ENCODE results near the gene SEC22A. TPM values are rescaled to one million over a fixed set of nuclear protein-coding genes. Genes with fewer than 3 reads are reported as not detected.

SEC22A gene, protein sequence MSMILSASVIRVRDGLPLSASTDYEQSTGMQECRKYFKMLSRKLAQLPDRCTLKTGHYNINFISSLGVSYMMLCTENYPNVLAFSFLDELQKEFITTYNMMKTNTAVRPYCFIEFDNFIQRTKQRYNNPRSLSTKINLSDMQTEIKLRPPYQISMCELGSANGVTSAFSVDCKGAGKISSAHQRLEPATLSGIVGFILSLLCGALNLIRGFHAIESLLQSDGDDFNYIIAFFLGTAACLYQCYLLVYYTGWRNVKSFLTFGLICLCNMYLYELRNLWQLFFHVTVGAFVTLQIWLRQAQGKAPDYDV
- 20.7 to 23.3 TPM (median 21.4 TPM) in 5 replicates for total RNA-seq (2022; extraction: Qiagen RNA extraction; ENCODE audit: low read depth)

DNA sequence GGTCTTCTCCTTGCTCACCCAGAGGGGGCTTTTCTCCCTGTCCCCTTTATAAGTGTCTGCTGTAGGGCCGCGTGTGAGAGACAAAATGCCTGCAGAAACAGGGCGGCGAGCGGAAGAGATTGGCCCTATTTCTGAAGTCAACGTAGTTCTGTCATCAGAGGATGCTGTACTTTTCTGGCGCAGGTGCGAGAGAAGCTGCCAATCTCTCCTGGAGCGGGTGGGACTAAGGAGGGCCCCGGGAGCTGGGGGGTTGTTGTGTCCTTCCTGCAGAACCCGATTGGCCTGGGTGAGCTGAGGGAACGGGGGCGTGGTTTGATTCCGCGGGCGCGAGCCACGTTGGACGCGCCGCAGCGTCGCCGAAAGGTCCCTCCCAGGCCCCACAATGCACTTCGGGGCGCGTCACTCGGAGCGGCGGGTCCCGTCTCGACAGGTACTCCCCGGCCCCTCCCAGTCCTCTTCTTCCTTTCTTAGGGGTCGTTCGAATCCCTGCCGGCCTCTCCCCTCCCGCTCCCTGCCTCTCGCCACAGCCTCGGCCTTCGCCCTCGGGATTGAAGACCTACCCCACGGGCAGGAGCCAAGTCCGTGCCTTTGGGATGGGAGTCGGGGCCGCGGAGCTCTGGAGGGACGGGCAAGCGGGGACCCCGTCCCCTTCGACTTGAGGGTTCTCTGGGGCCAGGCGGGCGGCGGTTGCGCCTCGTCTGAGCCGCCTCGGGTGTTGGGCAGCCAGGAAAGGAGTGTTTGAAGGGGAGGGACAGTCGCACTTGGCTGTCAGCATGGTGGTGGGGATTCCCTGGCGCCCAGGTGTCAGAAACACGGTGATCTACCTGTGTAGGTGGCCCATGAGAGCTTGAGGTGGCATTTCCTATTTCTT is at the start of gene SEC22A:
SEC22A (plus strand) TSS at position 387 of the 871 bp plus-strand sequence. CDS start 7,275 bp downstream, outside the sequence.

Other genes with a start within 250 kb of the SEC22A start
- 0.16 to 1.1 TPM (median 0.26 TPM) in 5 replicates for gene SEMA5B, start 174.2 kb upstream of the SEC22A start, total RNA-seq (2022; extraction: Qiagen RNA extraction; ENCODE audit: low read depth)
- gene PDIA5, start 134.9 kb upstream of the SEC22A start, total RNA-seq (2022; extraction: Qiagen RNA extraction; ENCODE audit: low read depth), result 22.1 to 26.3 TPM (median 24.2 TPM) in 5 replicates
- gene ADCY5, start 247.1 kb downstream of the SEC22A start, total RNA-seq (2022; extraction: Qiagen RNA extraction; ENCODE audit: low read depth), result 0.31 to 0.63 TPM (median 0.46 TPM) in 5 replicates

Data from A549 treated with DMSO at 1 μM for 4 hours (cell line).